HG02571 (cell line): ENCODE results near the gene STK33.
A peak's percentile ranks its signal among the peaks of the same experiment; 100 is the strongest.
"Not testable (repeated sequence)": the region's sequence is repeated elsewhere in the genome, so short reads cannot be mapped to it uniquely, and the experiment has no call there.

ENCODE experiments used
- ATAC-seq: cut with Tn5 transposase; IDR thresholded peaks from one replicate; pipeline ENCODE4 v1.9.1; 2021; ENCODE audit warnings: mild to moderate bottlenecking, moderate library complexity; ENCODE audit not compliant: unreplicated experiment

Gene STK33

GRCh38 chr11:8545698-8546366, 48.2 kb downstream of the STK33 start:
- no peak for ATAC-seq

GRCh38 chr11:8544807-8545206, 49.2 kb downstream of the STK33 start:
- no peak for ATAC-seq

DNA sequence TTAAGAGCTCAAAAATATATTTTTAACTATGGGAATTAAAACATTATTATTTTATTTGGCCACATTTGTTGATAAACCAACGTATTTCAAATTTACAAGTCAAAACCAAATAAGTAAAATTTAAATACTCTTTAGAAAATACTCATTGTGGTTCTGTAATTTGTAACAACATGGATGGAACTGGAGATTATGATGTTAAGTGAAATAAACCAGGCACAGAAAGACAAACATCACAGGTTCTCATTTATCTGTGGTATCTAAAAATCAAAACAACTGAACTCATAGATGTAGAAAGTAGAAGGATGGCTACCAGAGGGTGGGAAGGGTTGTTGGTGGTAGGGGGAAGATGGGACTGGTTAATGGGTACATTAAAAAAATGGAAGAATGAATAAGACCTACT, 50.8 kb downstream of the STK33 start:
- ATAC-seq = no peak

DNA sequence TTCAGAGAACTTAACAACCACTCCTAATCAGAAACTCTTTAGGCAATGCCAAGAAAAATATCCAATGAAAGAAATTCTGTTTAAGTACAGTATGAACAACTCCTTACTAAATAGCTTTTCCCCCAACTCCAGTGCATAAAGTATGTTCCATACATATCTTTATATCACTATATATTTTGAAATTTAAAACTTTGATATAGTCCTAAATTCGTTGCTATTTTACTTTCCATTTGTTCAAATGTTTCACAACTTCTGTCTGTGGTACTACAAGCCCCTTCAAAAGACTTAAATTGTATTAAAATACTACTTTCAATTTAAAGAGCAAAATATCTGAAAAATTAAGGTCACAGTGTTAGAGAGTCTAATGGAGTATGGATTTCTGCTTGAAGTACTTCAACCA, 52.6 kb downstream of the STK33 start:
- ATAC-seq = no peak

DNA sequence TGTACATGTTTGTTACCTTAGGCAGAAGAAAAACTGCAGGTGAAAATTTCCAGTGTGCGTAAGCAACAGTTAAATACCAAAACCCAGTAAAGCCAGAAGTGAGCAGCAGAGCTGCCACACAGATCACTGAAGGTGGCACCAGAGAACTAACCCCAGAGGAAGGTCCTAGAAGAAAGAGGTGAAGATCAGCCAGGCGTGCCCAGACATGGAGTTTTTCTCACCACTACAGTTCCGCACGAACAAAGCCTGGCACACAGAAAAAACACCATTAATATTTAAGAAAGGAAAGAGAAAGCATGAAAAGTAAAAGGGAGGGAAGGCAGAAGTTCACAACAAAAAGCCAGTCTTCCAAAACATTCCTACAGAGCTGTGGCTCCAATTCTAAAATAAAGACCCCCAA, 60.7 kb downstream of the STK33 start:
- peak; percentile 54 for ATAC-seq

DNA sequence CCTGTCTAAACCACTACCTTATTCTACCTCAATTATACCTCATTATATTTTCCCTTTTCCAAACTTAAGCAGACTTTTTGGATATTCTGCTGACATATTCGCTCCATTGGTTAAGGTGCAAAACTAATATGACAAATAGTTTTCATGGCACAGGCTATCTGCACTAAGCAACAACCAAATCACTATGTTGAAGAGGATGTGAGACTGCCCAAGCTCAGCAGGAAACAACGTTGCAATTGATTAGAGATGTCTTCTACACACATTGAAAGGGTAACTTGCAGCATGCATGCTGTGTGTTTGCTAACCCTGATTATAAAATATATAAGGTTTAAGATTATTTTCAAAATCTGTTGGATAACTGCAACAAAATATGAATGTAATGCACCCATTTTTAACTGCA, 61.6 kb downstream of the STK33 start:
- ATAC-seq = peak; percentile 74

DNA sequence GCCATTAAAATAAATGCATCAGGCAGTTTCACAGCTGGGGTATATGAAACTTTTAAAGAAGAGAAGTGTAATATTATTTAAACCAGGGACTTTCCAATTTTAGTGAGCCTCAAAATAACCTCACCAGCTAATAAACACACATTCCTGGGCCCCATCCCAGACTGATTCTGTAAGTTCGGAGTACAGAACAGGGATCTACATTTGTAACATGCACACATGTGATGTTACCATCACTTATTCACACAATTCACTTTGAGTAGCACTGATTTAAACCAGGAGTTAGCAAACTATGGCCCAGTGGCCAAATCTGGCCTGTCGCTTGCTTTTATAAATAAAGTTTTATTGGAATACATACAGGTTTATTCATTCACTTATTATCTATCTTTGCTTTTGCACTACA, 62.0 kb downstream of the STK33 start:
- ATAC-seq = no peak

DNA sequence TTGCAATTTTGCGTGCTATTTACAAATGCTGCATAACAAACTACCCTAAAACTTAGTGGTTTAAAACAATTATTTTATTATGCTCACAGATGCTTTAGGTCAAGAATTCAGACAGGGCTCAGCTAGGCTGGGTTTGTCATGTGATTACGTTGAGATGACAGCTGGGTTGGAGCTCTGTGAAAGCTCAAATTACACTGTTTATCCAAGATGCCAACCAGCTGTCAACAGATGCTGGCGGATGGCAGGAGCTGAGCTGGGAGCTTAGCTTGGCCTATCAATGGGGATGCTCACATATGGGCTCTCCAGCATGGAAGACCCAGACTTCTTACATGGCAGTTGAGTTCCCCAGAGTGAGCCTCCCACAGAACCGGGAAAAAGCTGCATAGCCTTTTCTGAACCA, 62.7 kb downstream of the STK33 start:
- no peak for ATAC-seq

- ATAC-seq = no peak
Observed at GRCh38 chr11:8527939-8528338, 66.1 kb downstream of the STK33 start.

DNA sequence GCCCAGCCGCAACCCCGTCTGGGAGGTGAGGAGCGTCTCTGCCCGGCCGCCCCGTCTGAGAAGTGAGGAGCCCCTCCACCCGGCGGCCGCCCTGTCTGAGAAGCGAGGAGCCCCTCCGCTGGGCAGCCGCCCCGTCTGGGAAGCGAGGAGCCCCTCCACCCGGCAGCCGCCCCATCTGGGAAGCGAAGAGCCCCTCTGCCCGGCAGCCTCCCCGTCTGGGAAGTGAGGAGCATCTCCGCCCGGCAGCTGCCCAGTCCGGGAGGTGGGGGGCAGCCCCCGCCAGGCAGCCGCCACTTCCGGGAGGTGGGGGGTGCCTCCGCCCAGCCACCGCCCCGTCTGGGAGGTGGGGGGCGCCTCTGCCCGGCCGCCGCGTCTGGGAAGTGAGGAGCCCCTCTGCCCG, 70.6 kb downstream of the STK33 start:
- ATAC-seq = no peak

DNA sequence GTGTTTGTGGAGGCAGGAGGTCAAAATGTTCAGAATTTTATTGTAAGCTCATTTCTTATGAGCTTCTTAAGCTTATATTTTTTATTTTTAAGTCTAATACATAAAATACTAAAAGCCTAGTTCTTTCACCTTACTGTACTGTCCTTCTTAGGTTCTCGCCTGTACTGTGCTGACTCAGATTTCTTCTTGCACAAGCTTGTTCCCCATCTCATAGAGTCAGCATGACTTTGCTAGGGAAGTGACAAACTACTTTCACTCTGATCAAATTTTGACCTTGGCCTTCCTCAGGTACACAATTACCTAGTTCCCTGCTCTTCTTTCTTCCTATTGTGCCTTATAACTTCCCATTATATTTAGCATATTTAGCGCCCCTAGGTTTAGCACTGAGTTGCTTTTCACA, 81.5 kb downstream of the STK33 start:
- no peak for ATAC-seq

DNA sequence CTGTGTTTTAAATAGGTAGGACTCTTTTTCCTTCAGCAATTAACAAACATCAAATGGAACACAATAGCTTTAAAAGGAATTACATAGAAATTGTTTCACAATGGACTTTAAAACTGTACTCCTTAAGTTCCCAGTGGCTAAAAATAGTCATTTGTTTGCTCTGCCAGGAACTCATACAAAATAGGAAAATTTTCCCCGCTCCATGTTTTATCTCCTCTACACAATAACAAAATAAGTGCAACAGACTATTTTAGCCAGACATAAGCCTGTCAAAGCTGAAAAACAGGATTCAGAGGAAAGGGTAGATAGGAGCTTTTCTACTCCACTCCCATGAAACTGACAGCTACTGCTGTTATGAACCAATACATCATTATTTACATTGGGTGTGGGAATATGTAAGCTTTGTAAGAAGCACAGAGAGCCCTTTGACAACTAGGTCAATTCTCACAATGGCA, 90.1 kb downstream of the STK33 start:
- no peak for ATAC-seq

DNA sequence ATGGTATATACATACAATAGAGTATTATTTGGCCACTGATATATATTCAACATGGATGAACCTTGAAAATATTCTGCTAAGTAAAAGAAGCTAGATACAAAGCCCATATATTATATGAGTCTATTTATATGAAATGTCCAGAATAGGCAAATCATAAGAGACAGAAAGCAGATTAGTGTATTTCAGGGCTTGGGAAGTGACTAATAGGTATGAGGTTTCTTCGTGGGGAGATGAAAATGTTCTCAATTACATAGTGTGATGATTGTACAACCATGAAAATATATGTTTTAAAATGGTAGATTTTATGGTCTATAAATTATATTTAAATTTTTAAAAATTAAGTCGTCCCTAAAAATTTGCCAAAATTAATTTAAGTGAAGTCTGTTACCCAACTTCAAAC, 92.2 kb downstream of the STK33 start:
- ATAC-seq = no peak

- ATAC-seq = no peak
Observed at GRCh38 chr11:8488395-8488794, 105.6 kb downstream of the STK33 start.

DNA sequence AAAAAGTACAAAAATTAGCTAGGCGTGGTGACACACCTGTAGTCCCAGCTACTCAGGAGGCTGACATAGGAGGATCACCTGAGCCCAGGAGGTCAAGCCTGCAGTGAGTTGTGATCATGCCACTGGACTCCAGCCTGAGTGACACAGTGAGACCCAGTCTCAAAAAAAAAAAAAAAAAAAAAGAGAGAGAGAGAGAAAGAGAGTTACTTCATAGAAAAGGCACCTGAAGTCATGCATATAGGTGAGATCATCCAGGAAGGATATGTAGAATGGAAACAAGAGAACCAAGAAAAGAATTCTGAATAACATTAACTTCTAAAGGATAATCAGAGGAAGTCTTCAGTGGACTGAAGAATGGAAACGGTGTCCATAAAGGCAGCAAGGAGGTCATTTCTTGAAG, 106.8 kb downstream of the STK33 start:
- no peak for ATAC-seq

DNA sequence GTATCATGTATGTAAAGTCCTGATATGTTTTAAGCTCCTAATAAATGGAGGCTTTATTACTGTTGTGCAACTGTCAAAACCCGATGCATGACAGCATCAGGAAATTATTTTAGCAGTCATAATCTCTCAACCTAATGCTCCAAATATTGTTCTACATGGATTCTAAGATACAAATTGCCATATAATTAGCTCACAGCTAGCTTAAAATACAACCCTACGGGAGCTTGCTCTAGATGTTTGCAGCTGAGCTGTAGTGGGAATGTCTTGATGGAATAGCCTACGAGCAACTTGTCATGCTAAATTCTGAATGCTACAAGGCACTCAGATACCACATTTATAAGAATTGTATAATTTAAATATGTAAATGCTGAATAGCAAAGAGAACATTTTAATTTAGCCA, 109.8 kb downstream of the STK33 start:
- no peak for ATAC-seq

DNA sequence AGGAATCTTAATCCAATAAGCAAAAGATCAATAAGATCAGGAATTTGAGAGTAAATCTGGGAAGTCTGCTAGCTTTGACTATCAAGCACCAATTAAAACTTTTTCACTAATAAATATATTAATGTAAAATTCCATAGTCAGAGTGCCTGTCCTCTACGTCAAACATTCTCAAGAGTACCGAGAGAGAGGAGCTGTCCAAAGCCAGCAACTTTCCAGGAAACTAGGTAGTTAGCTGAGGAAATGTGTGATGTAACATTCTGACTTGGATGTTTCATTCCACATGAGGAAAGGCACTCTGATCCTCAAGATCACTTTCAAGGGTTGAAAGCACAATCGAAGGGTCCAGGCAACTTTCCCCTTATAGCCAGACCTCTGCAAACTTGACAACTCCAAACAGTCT, 113.2 kb downstream of the STK33 start:
- ATAC-seq = no peak

GRCh38 chr11:8477680-8478079, 116.3 kb downstream of the STK33 start:
- ATAC-seq = peak; percentile 84

- no peak for ATAC-seq
Observed at GRCh38 chr11:8477151-8477550, 116.9 kb downstream of the STK33 start.

- not testable (repeated sequence) for ATAC-seq
Observed at GRCh38 chr11:8467806-8468205, 126.2 kb downstream of the STK33 start.

DNA sequence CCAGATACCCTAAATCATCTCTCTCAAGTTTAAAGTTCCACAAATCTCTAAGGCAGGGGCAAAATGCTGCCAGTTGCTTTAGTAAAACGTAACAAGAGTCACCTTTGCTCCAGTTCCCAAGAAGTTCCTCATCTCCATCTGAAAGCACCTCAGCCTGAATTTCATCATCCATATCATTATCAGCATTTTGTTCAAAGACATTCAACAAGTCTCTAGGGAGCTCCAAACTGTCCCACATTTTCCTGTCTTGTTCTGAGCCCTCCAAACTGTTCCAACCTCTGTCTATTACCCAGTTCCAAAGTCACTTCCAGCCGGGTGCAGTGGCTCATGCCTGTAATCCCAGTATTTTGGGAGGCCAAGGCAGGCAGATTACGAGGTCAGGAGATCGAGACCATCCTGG, 126.7 kb downstream of the STK33 start:
- ATAC-seq = not testable (repeated sequence)

DNA sequence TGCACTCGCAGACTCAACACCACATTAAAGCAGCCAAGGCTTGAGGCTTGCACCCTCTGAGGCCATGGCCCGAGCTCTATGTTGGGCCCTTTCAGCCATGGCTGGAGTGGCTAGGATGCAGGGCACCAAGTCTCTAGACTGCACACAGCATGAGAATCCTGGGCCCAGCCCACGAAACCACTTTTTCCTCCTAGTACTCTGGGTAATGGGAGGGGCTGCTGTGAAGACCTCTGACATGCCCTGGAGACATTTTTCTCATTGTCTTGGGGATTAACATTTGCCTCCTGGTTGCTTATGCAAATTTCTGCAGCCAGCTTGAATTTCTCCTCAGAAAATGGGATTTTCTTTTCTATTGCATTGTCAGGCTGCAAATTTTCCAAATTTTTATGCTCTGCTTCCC, 127.1 kb downstream of the STK33 start:
- ATAC-seq = not testable (repeated sequence)

GRCh38 chr11:8459711-8460399, 134.2 kb downstream of the STK33 start:
- no peak for ATAC-seq
